HCT116 (cell line): ENCODE measurements around the gene INF2. TPM values are rescaled to one million over a fixed set of nuclear protein-coding genes. Genes with fewer than 3 reads are reported as not detected.

Experiments
- ATAC-seq: fragments of 200-7000 bp; cut with Tn5 transposase; 2 replicates; pipeline ENCODE4 v1.9.1; 2020; ENCODE audit warnings: mild to moderate bottlenecking, moderate library complexity
- BruUV-seq: library from RNA; stranded (reverse); fragments of 400-500 nt; replicated peaks from 2 replicates; lab custom pipeline; 2021; lab: Mats Ljungman, UMichigan
- CTCF ChIA-PET: fragments of 300-600 bp; sonication (Branson Sonifier 250); formaldehyde crosslinking; loops from one replicate; lab custom pipeline; 2021; ENCODE audit warnings: antibody characterized with exemption; lab: Charles Lee
- POLR2A ChIA-PET: fragments of 300-600, 350-600 bp; sonication (Branson Sonifier 250); formaldehyde crosslinking; loops from one replicate; lab custom pipeline; 2021; ENCODE audit warnings: antibody characterized with exemption; lab: Charles Lee
- RAD21 ChIA-PET, 2 experiments: fragments of 300-600 bp; sonication (Branson Sonifier 250); formaldehyde crosslinking; loops; one replicate each; lab custom pipeline; 2023; ENCODE audit warnings: low total read pairs in 2 of 2; ENCODE audit not compliant: uncharacterized antibody in 2 of 2, unreplicated experiment in 2 of 2, low non-redundant PET in 1 of 2; lab: Charles Lee
- DNase-seq: peaks from one replicate; pipeline ENCODE4 v3.0.0-alpha.2; 2010; ENCODE audit warnings: low read depth, low spot score
- H2AFZ ChIP-seq: fragments of 200-600 bp; shearing (Covaris generic), sonication (generic); 2 replicates; pipeline ENCODE4 v1.6.1; 2017; ENCODE audit warnings: low read depth, mixed run types, mixed read lengths, antibody characterized with exemption, low read length; ENCODE audit not compliant: poor library complexity, severe bottlenecking
- H3K27ac ChIP-seq: 2 replicates; pipeline ENCODE4 v1.5.1; 2012; ENCODE audit warnings: low read depth, low read length
- H3K27me3 ChIP-seq: fragments of 200-600 bp; sonication (generic); 2 replicates; pipeline ENCODE4 v1.6.1; 2016; ENCODE audit warnings: mixed run types, low read length, mixed read lengths; ENCODE audit not compliant: insufficient read depth
- H3K36me3 ChIP-seq, 2 experiments: fragments of 200-500 bp in 1 of 2; fragments of 200-600 bp in 1 of 2; sonication (Bioruptor generic) in 1 of 2; sonication (generic) in 1 of 2; 2 replicates each; pipeline versions ENCODE4 v1.5.1 to v1.6.1; 2014 to 2016; ENCODE audit warnings: low read length in 2 of 2, inconsistent platforms in 1 of 2, mixed read lengths in 1 of 2, mixed run types in 1 of 2; ENCODE audit not compliant: insufficient read depth in 2 of 2, control insufficient read depth in 1 of 2
- H3K4me1 ChIP-seq, 2 experiments: fragments of 200-600 bp in 1 of 2; sonication (generic) in 1 of 2; 2 replicates each; pipeline versions ENCODE4 v1.5.1 to v1.6.1; 2012 to 2017; ENCODE audit warnings: low read length in 2 of 2, inconsistent platforms in 1 of 2, mild to moderate bottlenecking in 1 of 2, mixed read lengths in 1 of 2, mixed run types in 1 of 2, moderate library complexity in 1 of 2; ENCODE audit not compliant: insufficient read depth in 2 of 2, control insufficient read depth in 1 of 2
- H3K4me2 ChIP-seq: fragments of 200-600 bp; sonication (generic); 2 replicates; pipeline ENCODE4 v1.6.1; 2017; ENCODE audit warnings: mixed run types, low read length, mixed read lengths
- H3K4me3 ChIP-seq, 2 experiments: fragments of 200-600 bp in 1 of 2; sonication (generic) in 1 of 2; replicated peaks in 1 of 2; 2 replicates each; pipeline ENCODE4 v1.5.1; 2011 to 2016; ENCODE audit warnings: low read length in 2 of 2, control low read depth in 1 of 2, low read depth in 1 of 2, mild to moderate bottlenecking in 1 of 2, mixed read lengths in 1 of 2, mixed run types in 1 of 2
- H3K79me2 ChIP-seq: fragments of 200-600 bp; sonication (generic); 2 replicates; pipeline ENCODE4 v1.6.1; 2017; ENCODE audit warnings: mild to moderate bottlenecking, mixed run types, low read length, moderate library complexity, mixed read lengths; ENCODE audit not compliant: insufficient read depth
- H3K9ac ChIP-seq: fragments of 200-600 bp; sonication (generic); 2 replicates; pipeline ENCODE4 v1.6.1; 2016; ENCODE audit warnings: low read length, mixed read lengths
- H3K9me2 ChIP-seq: fragments of 200-600 bp; sonication (generic), shearing (Covaris generic); 2 replicates; pipeline ENCODE4 v1.6.1; 2017; ENCODE audit warnings: mixed run types, mild to moderate bottlenecking, moderate library complexity; ENCODE audit not compliant: insufficient read depth
- H3K9me3 ChIP-seq, 2 experiments: fragments of 200-500 bp in 1 of 2; fragments of 200-600 bp in 1 of 2; sonication (Bioruptor generic) in 1 of 2; sonication (generic) in 1 of 2; 2 replicates each; pipeline ENCODE4 v1.6.1; 2014 to 2017; ENCODE audit warnings: low read length in 2 of 2, mixed read lengths in 2 of 2, inconsistent platforms in 1 of 2, low read depth in 1 of 2, mild to moderate bottlenecking in 1 of 2, mixed run types in 1 of 2, moderate library complexity in 1 of 2; ENCODE audit not compliant: control insufficient read depth in 1 of 2, insufficient read depth in 1 of 2
- H4K20me1 ChIP-seq: fragments of 200-600 bp; sonication (generic), shearing (Covaris generic); 2 replicates; pipeline ENCODE4 v1.6.1; 2017; ENCODE audit warnings: mixed run types, mild to moderate bottlenecking, moderate library complexity; ENCODE audit not compliant: insufficient read depth
- CEBPB ChIP-seq: IDR thresholded peaks from 2 replicates; pipeline ENCODE4 v1.6.1; 2012; ENCODE audit warnings: low read depth
- CTCF ChIP-seq, 3 experiments: fragments of 200-600 bp in 1 of 3; sonication (generic) in 1 of 3; IDR thresholded peaks in 2 of 3; conservative IDR thresholded peaks in 1 of 3; 2 replicates each; pipeline ENCODE4 v1.5.1; 2012 to 2017; ENCODE audit warnings: low read depth in 2 of 3, low read length in 2 of 3, antibody characterized with exemption in 1 of 3, borderline replicate concordance in 1 of 3, control low read depth in 1 of 3, mild to moderate bottlenecking in 1 of 3, mixed read lengths in 1 of 3, mixed run types in 1 of 3, moderate library complexity in 1 of 3; ENCODE audit not compliant: insufficient read depth in 1 of 3
- EGR1 ChIP-seq: IDR thresholded peaks from 2 replicates; pipeline ENCODE4 v1.6.1; 2012; ENCODE audit warnings: low read depth
- EZH2 ChIP-seq: fragments of 200-600 bp; sonication (generic); IDR thresholded peaks from 2 replicates; pipeline ENCODE4 v1.6.1; 2017; ENCODE audit warnings: antibody characterized with exemption, mixed run types
- EZH2phosphoT487 ChIP-seq: fragments of 200-600 bp; IDR thresholded peaks from 2 replicates; pipeline ENCODE4 v1.6.1; 2018; ENCODE audit warnings: antibody characterized with exemption, borderline replicate concordance
- FOSL1 ChIP-seq: IDR thresholded peaks from 2 replicates; pipeline ENCODE4 v1.6.1; 2012; ENCODE audit warnings: low read depth
- JUND ChIP-seq: IDR thresholded peaks from 2 replicates; pipeline ENCODE4 v1.6.1; 2012
- MAX ChIP-seq: IDR thresholded peaks from 2 replicates; pipeline ENCODE4 v1.6.1; 2012
- POLR2A ChIP-seq: IDR thresholded peaks from 2 replicates; pipeline ENCODE4 v1.7.0; 2011; ENCODE audit warnings: borderline replicate concordance; ENCODE audit not compliant: insufficient read depth, insufficient read length; ENCODE audit errors: extremely low read depth
- POLR2AphosphoS5 ChIP-seq: IDR thresholded peaks from 2 replicates; pipeline ENCODE4 v1.6.1; 2011; ENCODE audit warnings: mild to moderate bottlenecking, low read depth, low read length, moderate library complexity
- RAD21 ChIP-seq: IDR thresholded peaks from 2 replicates; pipeline ENCODE4 v1.6.1; 2012; ENCODE audit warnings: low read depth, mild to moderate bottlenecking
- REST ChIP-seq: IDR thresholded peaks from 2 replicates; pipeline ENCODE4 v1.6.1; 2012; ENCODE audit warnings: low read depth
- SIN3A ChIP-seq: IDR thresholded peaks from 2 replicates; pipeline ENCODE4 v1.6.1; 2012; ENCODE audit warnings: low read depth
- SRF ChIP-seq: IDR thresholded peaks from 2 replicates; pipeline ENCODE4 v1.6.1; 2012; ENCODE audit warnings: low read depth
- ZBTB33 ChIP-seq: IDR thresholded peaks from 2 replicates; pipeline ENCODE4 v1.6.1; 2011; ENCODE audit warnings: mild to moderate bottlenecking, low read length, moderate library complexity; ENCODE audit not compliant: insufficient replicate concordance; ENCODE audit errors: extremely low read depth
- ZNF274 ChIP-seq: fragments of 200-500 bp; sonication (Bioruptor generic); IDR thresholded peaks from 2 replicates; pipeline ENCODE4 v1.6.1; 2014; ENCODE audit warnings: mild to moderate bottlenecking, low read depth, low read length, inconsistent platforms
- intact Hi-C: fragments of 100-400 bp; cut with micrococcal nuclease; formaldehyde crosslinking; loops from 2 replicates; pipeline ENCODE4 v1.10.0; 2022
- total RNA-seq: library from RNA; stranded (reverse); gene quantifications from one replicate; pipeline ENCODE4 v1.2.1, GENCODE V29; 2021; ENCODE audit not compliant: unreplicated experiment

The INF2 gene
- total RNA-seq, 1 experiment from 2014 or later = 95.8 TPM

- DNase-seq = no peak
- ATAC-seq = no peak
- no peak for TF ChIP-seq EGR1
- TF ChIP-seq REST = no peak
- TF ChIP-seq POLR2AphosphoS5 = no peak
- no peak for TF ChIP-seq MAX
- TF ChIP-seq EZH2 = no peak
- no peak for TF ChIP-seq SIN3A
- TF ChIP-seq POLR2A = no peak
- no peak for TF ChIP-seq CTCF (IDR thresholded peaks at IDR 0.05 in 2 of 3, conservative IDR thresholded peaks at IDR 0.05 in 1 of 3; ENCODE audit: borderline replicate concordance in 1 of 3, insufficient read depth in 1 of 3, low read depth in 2 of 3, low read length in 2 of 3)
- no peak for TF ChIP-seq JUND
- no peak for TF ChIP-seq RAD21
- no peak for TF ChIP-seq ZNF274
- TF ChIP-seq FOSL1 = no peak
- TF ChIP-seq EZH2phosphoT487 = no peak
- TF ChIP-seq ZBTB33 = no peak
- no peak for TF ChIP-seq SRF
- no peak for TF ChIP-seq CEBPB
- Histone ChIP-seq H4K20me1 (no peaks in the 10 kb centered on the region), H3K4me2 (no peak overlapping the region), H3K36me3 (peaks cover 8 to 19% of the 10 kb centered on the region in 2 experiments; a peak in 3 of 4 replicates), H3K27ac (peak overlapping the region; percentile 50; the same call in 1 of the 2 replicates), H3K4me3 (no peak overlapping the region), H3K79me2 (peaks cover 84% of the 10 kb centered on the region), H2AFZ (no peak overlapping the region), H3K9me3 (no peaks in the 10 kb centered on the region), H3K27me3 (no peaks in the 10 kb centered on the region), H3K9ac (no peak overlapping the region), H3K9me2 (no peaks in the 10 kb centered on the region), H3K4me1 (peaks cover 7 to 18% of the 10 kb centered on the region in 2 experiments; a peak in 3 of 4 replicates)
- intact Hi-C loops = no loop called here
- POLR2A ChIA-PET = no interaction called here
- no TSS peak for BruUV-seq
- RAD21 ChIA-PET = no interaction called here
- CTCF ChIA-PET = no interaction called here
Observed at GRCh38 chr14:104697317-104697703, 7.9 kb downstream of the INF2 start.
